ENCODE measurements around the gene FKBP7.

DNA sequence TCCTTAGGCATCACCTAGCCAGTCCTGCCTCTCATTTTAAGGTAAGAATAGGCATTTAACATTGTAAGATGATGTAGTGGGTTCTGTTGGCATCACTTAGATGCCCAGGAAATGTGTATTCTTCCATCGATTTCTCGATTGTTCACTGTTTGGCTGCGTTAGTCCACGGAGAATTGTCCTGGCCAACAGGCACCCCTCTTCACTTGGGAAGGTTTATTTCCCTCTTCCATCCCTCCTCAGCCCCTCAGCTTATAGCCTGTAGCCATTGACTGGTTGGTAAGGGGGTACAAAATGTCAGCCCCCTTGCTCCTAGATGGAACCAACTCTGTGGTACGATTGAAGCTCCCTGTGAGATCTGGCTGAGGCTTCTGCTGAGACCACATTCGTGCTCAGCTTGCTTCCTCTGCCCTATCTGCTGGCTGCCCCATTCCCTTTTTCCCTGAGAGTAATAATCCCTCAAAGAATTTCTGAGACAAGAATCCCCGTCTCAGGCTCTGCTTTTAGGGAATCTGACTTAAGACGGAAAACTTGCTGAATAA, 45.3 kb upstream of the FKBP7 start:
- no peak for TF ChIP-seq EZH2 (IDR thresholded peaks at IDR 0.05; ENCODE audit: borderline replicate concordance, low read length)
- TF ChIP-seq, protein P1, sequence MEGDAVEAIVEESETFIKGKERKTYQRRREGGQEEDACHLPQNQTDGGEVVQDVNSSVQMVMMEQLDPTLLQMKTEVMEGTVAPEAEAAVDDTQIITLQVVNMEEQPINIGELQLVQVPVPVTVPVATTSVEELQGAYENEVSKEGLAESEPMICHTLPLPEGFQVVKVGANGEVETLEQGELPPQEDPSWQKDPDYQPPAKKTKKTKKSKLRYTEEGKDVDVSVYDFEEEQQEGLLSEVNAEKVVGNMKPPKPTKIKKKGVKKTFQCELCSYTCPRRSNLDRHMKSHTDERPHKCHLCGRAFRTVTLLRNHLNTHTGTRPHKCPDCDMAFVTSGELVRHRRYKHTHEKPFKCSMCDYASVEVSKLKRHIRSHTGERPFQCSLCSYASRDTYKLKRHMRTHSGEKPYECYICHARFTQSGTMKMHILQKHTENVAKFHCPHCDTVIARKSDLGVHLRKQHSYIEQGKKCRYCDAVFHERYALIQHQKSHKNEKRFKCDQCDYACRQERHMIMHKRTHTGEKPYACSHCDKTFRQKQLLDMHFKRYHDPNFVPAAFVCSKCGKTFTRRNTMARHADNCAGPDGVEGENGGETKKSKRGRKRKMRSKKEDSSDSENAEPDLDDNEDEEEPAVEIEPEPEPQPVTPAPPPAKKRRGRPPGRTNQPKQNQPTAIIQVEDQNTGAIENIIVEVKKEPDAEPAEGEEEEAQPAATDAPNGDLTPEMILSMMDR (conservative IDR thresholded peaks at IDR 0.05 in 1 of 2, IDR thresholded peaks at IDR 0.05 in 1 of 2; ENCODE audit: extremely low read depth in 1 of 2, insufficient read depth in 1 of 2, low read depth in 1 of 2, low read length in 2 of 2), result no peak

Data from mammary epithelial cell (primary cell).